Thoracic aorta (tissue), 2 donors: Measurements from ENCODE around the gene VASH2. TPM values are rescaled to one million over a fixed set of nuclear protein-coding genes. Genes with fewer than 3 reads are reported as not detected.
A peak's percentile ranks its signal among the peaks of the same experiment; 100 is the strongest.

Experiments
- ATAC-seq: fragments of 150-250 bp; one replicate; pipeline ENCODE4 v1.8.0; 2017; ENCODE audit warnings: low read depth; ENCODE audit not compliant: insufficient number of reproducible peaks, low FRiP score
- DNase-seq: peaks from one replicate; pipeline ENCODE4 v3.0.0-alpha.2; 2020; ENCODE audit warnings: low spot score
- H3K27ac ChIP-seq, 2 donors: fragments of 200-600 bp; sonication (generic); 1 replicate in 1 of 2; 2 replicates in 1 of 2; pipeline ENCODE4 v1.5.1; 2016; ENCODE audit warnings: mild to moderate bottlenecking in 2 of 2, moderate library complexity in 2 of 2
- H3K27me3 ChIP-seq: fragments of 200-600 bp; sonication (generic); replicated peaks from 2 replicates; pipeline ENCODE4 v1.6.0; 2016; ENCODE audit warnings: mild to moderate bottlenecking; ENCODE audit not compliant: insufficient read depth
- H3K36me3 ChIP-seq: fragments of 200-600 bp; sonication (generic); one replicate; pipeline ENCODE4 v1.5.1; 2016
- H3K4me1 ChIP-seq, 2 donors: fragments of 200-600 bp; sonication (generic); 1 replicate in 1 of 2; 2 replicates in 1 of 2; pipeline versions ENCODE4 v1.5.1 to v1.6.0; 2016; ENCODE audit warnings: low read depth in 2 of 2, mild to moderate bottlenecking in 1 of 2; ENCODE audit not compliant: control insufficient read depth in 1 of 2
- H3K4me3 ChIP-seq: fragments of 200-600 bp; sonication (generic); 2 replicates; pipeline ENCODE4 v1.5.1; 2016; ENCODE audit warnings: mild to moderate bottlenecking
- H3K9me3 ChIP-seq: fragments of 200-600 bp; sonication (generic); 2 replicates; pipeline ENCODE4 v1.5.1; 2016
- CTCF ChIP-seq: fragments of 200-600 bp; sonication (generic); IDR thresholded peaks from one replicate; pipeline ENCODE4 v1.5.1; 2019; ENCODE audit warnings: antibody characterized with exemption
- total RNA-seq, 2 donors: library from RNA; depleted of rRNA; stranded (reverse); fragments of >200 nt; gene quantifications; one replicate each; pipeline versions ENCODE4 v1.1.0 to v1.2.3, GENCODE V29; 2016

VASH2 gene
- total RNA-seq, 2 donors from 2014 or later = 0.14 to 0.42 TPM

GRCh38 chr1:213008564-213008963, 58.2 kb downstream of the VASH2 start:
- H3K36me3 ChIP-seq = peaks cover 20% of the 10 kb centered on the region
- ATAC-seq (no peak), DNase-seq (no peak)
- no peak overlapping the region for H3K27ac ChIP-seq
- no peaks in the 10 kb centered on the region for H3K9me3 ChIP-seq
- no peak for TF ChIP-seq CTCF
- H3K4me3 ChIP-seq = no peak overlapping the region
- no peaks in the 10 kb centered on the region for H3K27me3 ChIP-seq
- peaks cover 0 to 3% of the 10 kb centered on the region in 2 donors for H3K4me1 ChIP-seq

- no peak for TF ChIP-seq CTCF
- Histone ChIP-seq H3K9me3 (no peaks in the 10 kb centered on the region), H3K27me3 (no peaks in the 10 kb centered on the region), H3K27ac (peak overlapping the region; percentile 89 to 90), H3K4me3 (peak overlapping the region; percentile 95), H3K4me1 (peaks cover 12 to 19% of the 10 kb centered on the region in 2 donors), H3K36me3 (no peaks in the 10 kb centered on the region)
- ATAC-seq (no peak), DNase-seq (no peak)
Observed at GRCh38 chr1:213014642-213015041, 64.3 kb downstream of the VASH2 start.

- ATAC-seq (peak; percentile 94), DNase-seq (peak; percentile 87)
- peaks cover 12 to 19% of the 10 kb centered on the region in 2 donors for H3K4me1 ChIP-seq
- peak within 1 kb of the TSS; percentile 95 for H3K4me3 ChIP-seq
- TF ChIP-seq CTCF = no peak
- H3K27ac ChIP-seq = peak within 1 kb of the TSS; percentile 89 to 90
- H3K36me3 ChIP-seq = no peaks in the 10 kb centered on the region
- no peaks in the 10 kb centered on the region for H3K27me3 ChIP-seq
- no peaks in the 10 kb centered on the region for H3K9me3 ChIP-seq
Observed at GRCh38 chr1:213015099-213016050, 65.0 kb downstream of the VASH2 start, which contains the start of gene ANGEL2. TSS of gene ANGEL2 (minus strand) at chr1:213015867. CDS start at chr1:213015671, 196 bp downstream.

- no peak overlapping the region for H3K4me3 ChIP-seq
- no peaks in the 10 kb centered on the region for H3K36me3 ChIP-seq
- DNase-seq (no peak), ATAC-seq (no peak)
- H3K27ac ChIP-seq = no peak overlapping the region
- no peaks in the 10 kb centered on the region for H3K9me3 ChIP-seq
- no peaks in the 10 kb centered on the region for H3K27me3 ChIP-seq
- H3K4me1 ChIP-seq = peaks cover 12 to 19% of the 10 kb centered on the region in 2 donors
- TF ChIP-seq CTCF = no peak
Observed at GRCh38 chr1:213017447-213018273, 67.3 kb downstream of the VASH2 start.

- Histone ChIP-seq H3K4me3 (no peak overlapping the region), H3K9me3 (no peaks in the 10 kb centered on the region), H3K4me1 (peaks cover 3 to 7% of the 10 kb centered on the region in 2 donors), H3K27ac (no peak overlapping the region), H3K27me3 (no peaks in the 10 kb centered on the region), H3K36me3 (no peaks in the 10 kb centered on the region)
- TF ChIP-seq CTCF = no peak
- ATAC-seq (no peak), DNase-seq (no peak)
Observed at GRCh38 chr1:213019450-213019849, 69.1 kb downstream of the VASH2 start.
